Ovary (tissue), 9 donors: Measurements from ENCODE around the gene LEKR1. TPM values are rescaled to one million over a fixed set of nuclear protein-coding genes. Genes with fewer than 3 reads are reported as not detected.

Experiments used
- DNase-seq, 5 donors: peaks; one replicate each; pipeline ENCODE4 v3.0.0-alpha.2; 2019 to 2020
- H3K27ac ChIP-seq, 2 donors: fragments of 200-600 bp; one replicate each; pipeline versions ENCODE4 v1.5.1 to v1.8.0; 2019 to 2022
- H3K27me3 ChIP-seq: fragments of 200-600 bp; one replicate; pipeline ENCODE4 v1.8.0; 2022
- H3K36me3 ChIP-seq: fragments of 200-600 bp; sonication (generic); one replicate; pipeline ENCODE4 v1.5.1; 2019
- H3K4me1 ChIP-seq: one replicate; pipeline ENCODE4 v1.8.1; 2013; ENCODE audit warnings: mild to moderate bottlenecking, moderate library complexity; ENCODE audit not compliant: insufficient read depth
- H3K4me3 ChIP-seq: fragments of 200-600 bp; sonication (generic); one replicate; pipeline ENCODE4 v1.5.1; 2017
- H3K9me3 ChIP-seq, 2 donors: fragments of 200-600 bp in 1 of 2; sonication (generic) in 1 of 2; one replicate each; pipeline versions ENCODE4 v1.5.1 to v1.8.1; 2013 to 2019; ENCODE audit warnings: mild to moderate bottlenecking in 1 of 2, moderate library complexity in 1 of 2
- CTCF ChIP-seq, 3 donors: fragments of 450-650 bp in 2 of 3; fragments of 200-600 bp in 1 of 3; IDR thresholded peaks; one replicate each; pipeline versions ENCODE4 v1.5.1 to v1.8.0; 2016 to 2022; ENCODE audit warnings: antibody characterized with exemption in 3 of 3, mild to moderate bottlenecking in 1 of 3
- EP300 ChIP-seq: sonication (generic); formaldehyde crosslinking; IDR thresholded peaks from one replicate; pipeline ENCODE4 v1.6.1; 2017; ENCODE audit warnings: antibody characterized with exemption
- POLR2A ChIP-seq: fragments of 450-650 bp; IDR thresholded peaks from one replicate; pipeline ENCODE4 v1.6.1; 2017; ENCODE audit warnings: antibody characterized with exemption, mild to moderate bottlenecking, moderate library complexity
- WGBS, 3 donors: extraction: QIAGEN DNeasy Blood & Tissue Kit in 1 of 3; methylation state at CpG; one replicate each; pipeline versions ENCODE4 v1.1.5 to v1.1.7; 2013 to 2017; 5-methylcytosine and 5-hydroxymethylcytosine counted together
- intact Hi-C, 4 donors: fragments of 100-400 bp; cut with DNase I; formaldehyde crosslinking; loops; one replicate each; pipeline versions ENCODE4 v1.11.0 to v1.15.1; 2022 to 2023
- polyA plus RNA-seq, 2 donors: library from polyadenylated mRNA; stranded (reverse); fragments of 200-250 nt in 1 of 2; fragments of 350-450 nt in 1 of 2; fragmentation: Illumina TruSeq in 1 of 2; extraction: RNeasy Lipid Tissue Mini Kit (QIAGEN cat#74804) in 1 of 2; gene quantifications; one replicate each; pipeline ENCODE4 v1.2.3, GENCODE V29; 2013 to 2014
- total RNA-seq, 7 donors: library from RNA; depleted of rRNA in 2 of 7; stranded (reverse); fragments of >200 nt in 2 of 7; fragmentation: NEBNext Ultra II Directional in 3 of 7; extraction: Animal tissue kit (Norgen Biotek cat#: 25700) in 3 of 7; gene quantifications; one replicate each; pipeline versions ENCODE4 v1.1.0 to v1.2.4, GENCODE V29; 2016 to 2023
- donor health status: DM: no; HTN: no; CAD: no; lungs with moderate emphysema.
- donor health status: DM: no; HTN: no; CAD: no.
- donor health status: Bipolar disorder and iron deficiency.
- donor health status: DM: yes; HTN: yes; CAD: no.
- donor health status: DM: no; HTN: no; CAD: no.
- donor health status: DM: yes; HTN: yes; CAD: no.

The LEKR1 gene
- total and polyA plus RNA-seq, 9 donors: 0.38 to 7.8 (median 2.4) TPM

- intact Hi-C loops: no loop called here
- Histone ChIP-seq H3K27me3 (no peaks in the 10 kb centered on the region), H3K9me3 (no peaks in the 10 kb centered on the region), H3K4me1 (no peaks in the 10 kb centered on the region), H3K27ac (no peak overlapping the region), H3K4me3 (no peak overlapping the region), H3K36me3 (no peaks in the 10 kb centered on the region)
- DNase-seq: no peak
- no peak for TF ChIP-seq POLR2A
- no peak for TF ChIP-seq CTCF (IDR thresholded peaks at IDR 0.05)
- TF ChIP-seq EP300: no peak
Observed at GRCh38 chr3:156782921-156783320, 43.2 kb upstream of the LEKR1 start.

- DNase-seq: no peak
- Histone ChIP-seq H3K4me1 (no peaks in the 10 kb centered on the region), H3K9me3 (no peaks in the 10 kb centered on the region), H3K36me3 (no peaks in the 10 kb centered on the region), H3K27me3 (no peaks in the 10 kb centered on the region), H3K4me3 (no peak overlapping the region), H3K27ac (no peak overlapping the region)
- intact Hi-C loops: no loop called here
- TF ChIP-seq CTCF (IDR thresholded peaks at IDR 0.05) (no peak), EP300 (no peak), POLR2A (no peak)
Observed at GRCh38 chr3:156787001-156787400, 39.2 kb upstream of the LEKR1 start.

- no peak overlapping the region for H3K4me3 ChIP-seq
- no peak overlapping the region for H3K27ac ChIP-seq
- 24 to 47% (median 36%) methylated on average over 1 of the region's 1 CpG for WGBS, 3 donors
- no peaks in the 10 kb centered on the region for H3K36me3 ChIP-seq
- no peaks in the 10 kb centered on the region for H3K9me3 ChIP-seq
- TF ChIP-seq POLR2A: no peak
- no peak for TF ChIP-seq EP300
- no peak for TF ChIP-seq CTCF (IDR thresholded peaks at IDR 0.05)
- DNase-seq: no peak
- no peaks in the 10 kb centered on the region for H3K4me1 ChIP-seq
- intact Hi-C loops: no loop called here
- no peaks in the 10 kb centered on the region for H3K27me3 ChIP-seq
Observed at GRCh38 chr3:156787926-156788663, 38.1 kb upstream of the LEKR1 start.

- TF ChIP-seq EP300 (no peak), POLR2A (no peak), CTCF (IDR thresholded peaks at IDR 0.05) (no peak)
- 68 to 77% (median 71%) methylated on average over 3 of the region's 3 CpGs for WGBS, 3 donors
Observed at GRCh38 chr3:156788846-156789245, 37.3 kb upstream of the LEKR1 start.

More at GRCh38 chr3:156788846-156789245, 37.3 kb upstream of the LEKR1 start:
- H3K4me1 ChIP-seq: no peaks in the 10 kb centered on the region
- H3K9me3 ChIP-seq: no peaks in the 10 kb centered on the region
- H3K27ac ChIP-seq: no peak overlapping the region
- H3K27me3 ChIP-seq: no peaks in the 10 kb centered on the region
- H3K36me3 ChIP-seq: no peaks in the 10 kb centered on the region
- intact Hi-C loops: no loop called here
- no peak overlapping the region for H3K4me3 ChIP-seq
- no peak for DNase-seq
